Stimulated activated CD8-positive, alpha-beta memory T cell treated with anti-CD3 and anti-CD28 coated beads, Interleukin-4, amount 100 ng/mL, for 48 hours (primary cell): ENCODE measurements around the gene SEZ6.

Experiments
- DNase-seq: peaks from one replicate; pipeline ENCODE4 v3.0.0-alpha.2; 2020

Gene SEZ6, protein sequence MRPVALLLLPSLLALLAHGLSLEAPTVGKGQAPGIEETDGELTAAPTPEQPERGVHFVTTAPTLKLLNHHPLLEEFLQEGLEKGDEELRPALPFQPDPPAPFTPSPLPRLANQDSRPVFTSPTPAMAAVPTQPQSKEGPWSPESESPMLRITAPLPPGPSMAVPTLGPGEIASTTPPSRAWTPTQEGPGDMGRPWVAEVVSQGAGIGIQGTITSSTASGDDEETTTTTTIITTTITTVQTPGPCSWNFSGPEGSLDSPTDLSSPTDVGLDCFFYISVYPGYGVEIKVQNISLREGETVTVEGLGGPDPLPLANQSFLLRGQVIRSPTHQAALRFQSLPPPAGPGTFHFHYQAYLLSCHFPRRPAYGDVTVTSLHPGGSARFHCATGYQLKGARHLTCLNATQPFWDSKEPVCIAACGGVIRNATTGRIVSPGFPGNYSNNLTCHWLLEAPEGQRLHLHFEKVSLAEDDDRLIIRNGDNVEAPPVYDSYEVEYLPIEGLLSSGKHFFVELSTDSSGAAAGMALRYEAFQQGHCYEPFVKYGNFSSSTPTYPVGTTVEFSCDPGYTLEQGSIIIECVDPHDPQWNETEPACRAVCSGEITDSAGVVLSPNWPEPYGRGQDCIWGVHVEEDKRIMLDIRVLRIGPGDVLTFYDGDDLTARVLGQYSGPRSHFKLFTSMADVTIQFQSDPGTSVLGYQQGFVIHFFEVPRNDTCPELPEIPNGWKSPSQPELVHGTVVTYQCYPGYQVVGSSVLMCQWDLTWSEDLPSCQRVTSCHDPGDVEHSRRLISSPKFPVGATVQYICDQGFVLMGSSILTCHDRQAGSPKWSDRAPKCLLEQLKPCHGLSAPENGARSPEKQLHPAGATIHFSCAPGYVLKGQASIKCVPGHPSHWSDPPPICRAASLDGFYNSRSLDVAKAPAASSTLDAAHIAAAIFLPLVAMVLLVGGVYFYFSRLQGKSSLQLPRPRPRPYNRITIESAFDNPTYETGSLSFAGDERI

GRCh38 chr17:29005936-29006511 is at the start of gene SEZ6:
Gene SEZ6 (minus strand): TSS chr17:29006033. CDS start chr17:29005869, 164 bp downstream.
- peak; percentile 83 for DNase-seq

- no peak for DNase-seq
Observed at GRCh38 chr17:29054835-29055234, 49.0 kb upstream of the SEZ6 start.

GRCh38 chr17:29051731-29052130 is 45.9 kb upstream of the SEZ6 start:
- DNase-seq = no peak

DNA sequence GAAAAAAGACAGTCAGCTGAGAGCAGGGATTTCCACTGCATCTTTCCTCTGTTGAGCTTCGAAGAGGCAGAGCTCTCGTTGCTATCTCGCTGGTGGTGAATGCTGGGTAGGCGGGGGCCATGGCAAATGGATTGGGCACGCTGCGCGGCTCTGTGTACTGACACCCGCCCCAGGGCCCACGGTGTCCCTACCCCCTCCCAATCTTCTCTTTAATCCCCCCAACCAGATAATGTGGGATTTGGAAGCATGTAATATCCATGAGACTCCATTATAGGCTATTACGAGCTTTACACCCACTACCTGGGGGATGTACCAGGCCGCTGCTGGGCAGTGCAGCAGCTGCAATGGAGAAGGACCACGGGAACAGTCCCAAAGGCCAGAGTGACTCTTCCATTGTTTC is 45.4 kb upstream of the SEZ6 start:
- no peak for DNase-seq

DNA sequence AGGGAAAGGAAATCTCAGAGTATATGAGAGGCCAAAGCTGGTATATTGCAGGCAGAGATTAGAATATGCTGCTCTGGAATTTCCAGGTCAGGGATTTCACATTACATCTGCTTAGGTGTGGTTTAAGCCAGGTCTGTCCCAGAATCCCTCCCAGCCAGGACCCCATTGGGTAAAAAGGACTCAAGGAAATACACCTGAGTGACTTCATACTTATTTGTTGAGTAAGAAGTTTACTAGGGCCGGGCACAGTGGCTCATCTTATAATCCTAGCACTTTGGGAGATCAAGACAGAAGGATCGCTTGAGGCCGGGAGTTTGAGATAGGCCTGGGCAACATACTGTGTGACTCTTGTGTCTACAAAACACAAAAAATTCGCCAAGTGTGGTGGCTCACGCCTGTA is 44.3 kb upstream of the SEZ6 start:
- DNase-seq = no peak

GRCh38 chr17:29049541-29050145 is 43.8 kb upstream of the SEZ6 start:
- DNase-seq = no peak

GRCh38 chr17:29048440-29049368 is 42.9 kb upstream of the SEZ6 start:
- DNase-seq = no peak

- no peak for DNase-seq
Observed at GRCh38 chr17:29046473-29046839, 40.6 kb upstream of the SEZ6 start.

DNA sequence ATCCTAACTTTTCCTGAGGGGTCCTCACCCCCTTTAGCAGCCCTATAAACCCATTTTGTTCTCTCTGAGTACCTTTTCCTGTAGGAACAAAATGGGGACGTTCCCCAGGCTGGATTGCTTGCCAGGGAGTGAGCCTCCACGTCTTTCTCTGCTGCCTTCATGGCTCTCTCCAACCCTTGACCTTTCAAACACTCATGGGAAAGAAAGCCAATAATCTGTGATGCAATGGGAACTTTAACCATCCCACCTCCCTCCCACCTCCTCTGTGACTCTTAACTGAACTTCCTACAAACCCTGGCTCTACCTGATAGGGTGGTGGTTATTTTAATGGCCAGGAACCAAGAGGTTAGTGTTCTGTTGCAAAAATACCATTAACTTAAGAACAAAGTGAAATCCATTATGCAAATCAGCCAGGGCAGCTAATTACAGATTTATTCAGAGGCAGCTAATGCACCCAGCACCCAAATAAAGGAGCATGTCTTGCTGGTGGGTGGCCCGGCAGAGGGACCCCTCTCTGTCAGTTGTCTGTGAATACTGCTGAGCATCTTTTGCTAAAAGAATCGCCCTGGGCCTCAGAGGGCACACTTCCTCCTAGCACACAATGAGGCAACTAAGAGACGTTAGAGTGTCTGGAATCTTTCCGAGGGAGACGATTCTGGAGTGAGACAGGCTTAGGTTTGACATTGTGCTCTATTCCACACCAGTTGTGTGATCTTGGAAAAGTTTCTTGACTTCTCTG is 40.1 kb upstream of the SEZ6 start:
- no peak for DNase-seq

DNA sequence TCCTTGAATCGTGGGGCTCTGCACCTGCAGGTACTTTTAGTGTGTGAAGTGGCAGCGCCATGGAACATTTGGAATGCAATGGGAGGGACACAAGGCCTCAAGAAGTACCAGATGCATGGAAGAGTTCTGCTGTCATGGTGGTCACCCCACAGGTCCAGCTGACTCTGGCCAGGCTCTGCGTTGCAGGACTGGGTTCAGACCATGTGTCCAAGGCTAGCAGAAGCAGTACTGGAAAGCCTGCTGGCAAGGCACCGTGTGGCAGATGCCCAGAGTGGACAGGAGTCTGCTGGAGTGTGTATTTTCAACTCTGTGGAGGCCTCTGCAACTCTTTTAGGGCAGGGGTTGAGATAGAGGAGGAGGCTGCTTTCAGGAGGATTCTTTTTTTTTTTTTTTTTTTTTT is 39.2 kb upstream of the SEZ6 start:
- no peak for DNase-seq

GRCh38 chr17:29043539-29044145 is 37.8 kb upstream of the SEZ6 start:
- no peak for DNase-seq

GRCh38 chr17:29042679-29043538 is 37.1 kb upstream of the SEZ6 start, which contains the start of gene PIPOX:
Gene PIPOX (plus strand): TSS chr17:29043141. CDS start chr17:29043226, 85 bp downstream.
- no peak for DNase-seq

GRCh38 chr17:29042026-29042678 is 36.3 kb upstream of the SEZ6 start:
- no peak for DNase-seq

DNA sequence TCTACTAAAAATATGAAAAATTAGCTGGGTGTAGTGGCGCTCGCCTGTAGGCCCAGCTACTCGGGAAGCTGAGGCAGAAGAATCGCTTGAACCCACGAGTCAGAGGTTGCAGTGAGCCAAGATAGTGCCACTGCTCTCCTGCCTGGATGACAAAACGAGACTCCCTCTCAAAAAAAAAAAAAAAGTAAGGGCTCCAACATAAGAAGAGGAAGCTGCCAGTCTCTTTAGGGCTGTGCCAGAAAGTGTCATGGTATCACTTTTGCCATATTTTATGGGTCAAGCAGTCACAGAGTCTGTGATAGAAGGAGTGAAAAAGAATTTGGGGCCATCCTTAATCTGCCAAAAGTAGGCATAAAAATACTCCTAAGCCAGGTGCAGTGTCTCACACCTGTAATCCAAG is 35.7 kb upstream of the SEZ6 start:
- DNase-seq = no peak

DNA sequence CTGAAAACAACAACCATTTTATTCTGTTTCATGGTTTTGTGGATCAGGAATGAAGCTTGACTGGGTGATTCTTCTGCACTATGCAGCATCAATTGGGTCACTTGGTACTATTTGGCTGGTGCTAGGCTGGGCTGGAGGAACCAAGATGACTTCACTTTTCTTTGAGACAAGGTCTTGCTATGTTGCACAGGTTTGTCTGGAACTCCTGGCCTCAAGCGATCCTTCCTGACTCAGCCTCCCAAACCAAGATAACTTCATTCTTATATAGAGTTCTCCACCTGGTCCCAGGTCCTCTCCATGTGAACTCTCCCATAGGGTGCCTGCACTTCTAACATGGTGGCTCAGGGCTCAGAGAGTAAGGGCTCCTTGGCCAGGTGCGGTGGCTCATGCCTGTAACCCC is 35.3 kb upstream of the SEZ6 start:
- no peak for DNase-seq

- no peak for DNase-seq
Observed at GRCh38 chr17:29039764-29040598, 34.1 kb upstream of the SEZ6 start.

GRCh38 chr17:29038085-29038795 is 32.4 kb upstream of the SEZ6 start:
- no peak for DNase-seq

- no peak for DNase-seq
Observed at GRCh38 chr17:29037739-29038084, 31.9 kb upstream of the SEZ6 start.
